ENCODE results near the gene RERE.

RERE gene

DNA sequence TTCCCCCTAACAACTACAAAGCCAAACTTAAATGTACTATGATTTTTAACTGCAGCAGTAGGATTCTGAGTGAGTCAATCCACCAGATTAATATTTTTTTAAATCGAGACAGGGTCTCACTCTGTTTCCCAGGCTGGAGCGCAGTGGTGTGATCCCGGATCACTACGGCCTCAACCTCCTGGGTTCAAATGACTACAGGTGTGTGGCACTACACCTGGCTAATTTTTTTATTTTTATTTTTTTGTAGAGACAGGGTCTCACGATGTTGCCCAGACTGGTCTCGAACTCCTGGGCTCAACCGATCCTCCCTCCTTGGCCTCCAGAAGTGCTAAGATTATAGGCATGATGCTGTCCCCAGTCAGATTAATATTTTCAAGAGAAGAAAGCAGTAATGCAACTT is 411.4 kb downstream of the RERE start:
- TF ChIP-seq CTCF (conservative IDR thresholded peaks at IDR 0.05; ENCODE audit: control insufficient read depth, insufficient read depth, low read depth, low read length): no peak

DNA sequence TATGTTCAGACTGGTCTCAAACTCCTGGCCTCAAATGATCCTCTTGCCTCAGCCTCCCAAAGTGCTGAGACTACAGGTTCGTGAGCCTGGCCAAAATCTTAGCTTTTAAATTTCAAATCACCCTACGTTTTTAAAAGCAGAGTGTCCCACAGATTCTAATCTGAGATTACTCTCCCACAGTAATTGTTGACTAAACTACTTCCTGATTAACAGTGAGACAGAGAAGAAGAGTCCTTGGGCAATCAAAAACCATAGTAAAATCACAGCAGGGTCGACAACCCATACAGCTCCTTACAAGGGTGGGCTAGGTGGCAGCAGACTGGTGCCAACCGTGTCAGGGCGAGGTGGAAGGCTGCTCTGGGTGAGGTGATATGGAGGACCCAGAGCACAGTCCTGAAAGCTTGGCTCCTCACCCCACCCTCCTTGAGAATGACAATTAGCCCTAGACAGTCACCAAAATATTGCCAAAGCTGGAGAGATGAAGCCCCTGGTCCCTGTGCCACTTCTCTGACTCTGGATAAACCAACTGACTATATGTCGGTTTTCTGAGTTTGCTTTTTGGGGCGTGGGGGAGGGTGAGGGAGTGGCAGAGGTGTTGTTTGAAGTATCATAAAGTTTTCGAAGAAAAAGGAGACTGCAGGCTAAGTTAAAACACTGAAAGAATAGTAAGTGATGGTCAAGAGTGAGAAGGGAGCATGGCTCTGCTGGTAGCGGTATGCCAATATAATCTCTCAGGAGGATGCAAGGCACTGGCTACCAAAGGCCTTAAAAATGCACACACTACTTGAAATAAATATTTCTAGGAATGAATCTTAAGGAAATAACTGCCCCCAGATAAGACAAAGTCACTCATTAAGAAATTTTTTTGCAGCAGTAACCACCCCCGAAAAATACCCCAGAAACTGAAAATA is 412.7 kb downstream of the RERE start:
- H3K4me3 ChIP-seq (ENCODE audit: control insufficient read depth, low read depth, low read length): no peak overlapping the region
- TF ChIP-seq CTCF (conservative IDR thresholded peaks at IDR 0.05; ENCODE audit: control insufficient read depth, insufficient read depth, low read depth, low read length): no peak
- DNase-seq (ENCODE audit: low read depth): no peak

More for the DNA sequence above, 411.4 kb downstream of the RERE start:
- no peak for DNase-seq (ENCODE audit: low read depth)
- H3K4me3 ChIP-seq (ENCODE audit: control insufficient read depth, low read depth, low read length): no peak overlapping the region

- H3K4me3 ChIP-seq (ENCODE audit: control insufficient read depth, low read depth, low read length): no peak overlapping the region
- no peak for TF ChIP-seq CTCF (conservative IDR thresholded peaks at IDR 0.05; ENCODE audit: control insufficient read depth, insufficient read depth, low read depth, low read length)
- DNase-seq (ENCODE audit: low read depth): no peak
These were observed 415.2 kb downstream of the RERE start for GRCh38 chr1:8402109-8402710.

- no peak for DNase-seq (ENCODE audit: low read depth)
- no peak overlapping the region for H3K4me3 ChIP-seq (ENCODE audit: control insufficient read depth, low read depth, low read length)
- peak; percentile 17 for TF ChIP-seq CTCF (conservative IDR thresholded peaks at IDR 0.05; ENCODE audit: control insufficient read depth, insufficient read depth, low read depth, low read length)
These were observed 418.8 kb downstream of the RERE start for GRCh38 chr1:8398677-8399076.

DNA sequence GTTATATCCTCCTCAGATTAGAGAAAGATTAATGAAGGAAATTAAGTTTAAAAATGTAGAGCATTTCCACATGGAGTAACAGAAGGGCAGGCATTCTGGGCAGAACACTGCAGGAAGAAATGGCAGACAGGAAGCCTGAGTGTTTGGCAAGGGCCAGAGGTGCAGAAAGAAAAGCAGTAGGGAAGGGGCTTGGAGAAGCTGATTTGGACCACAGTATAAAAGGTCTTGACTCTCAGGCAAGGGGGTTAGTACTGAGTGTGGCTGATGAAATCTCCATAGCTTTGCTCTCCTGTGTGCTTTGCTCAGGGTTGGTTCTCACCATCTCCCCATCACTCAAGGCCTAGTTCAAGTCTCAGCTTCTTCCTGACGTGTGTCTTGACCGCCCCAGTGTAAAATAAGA is 419.4 kb downstream of the RERE start:
- TF ChIP-seq CTCF (conservative IDR thresholded peaks at IDR 0.05; ENCODE audit: control insufficient read depth, insufficient read depth, low read depth, low read length): no peak
- DNase-seq (ENCODE audit: low read depth): no peak
- H3K4me3 ChIP-seq (ENCODE audit: control insufficient read depth, low read depth, low read length): no peak overlapping the region

DNA sequence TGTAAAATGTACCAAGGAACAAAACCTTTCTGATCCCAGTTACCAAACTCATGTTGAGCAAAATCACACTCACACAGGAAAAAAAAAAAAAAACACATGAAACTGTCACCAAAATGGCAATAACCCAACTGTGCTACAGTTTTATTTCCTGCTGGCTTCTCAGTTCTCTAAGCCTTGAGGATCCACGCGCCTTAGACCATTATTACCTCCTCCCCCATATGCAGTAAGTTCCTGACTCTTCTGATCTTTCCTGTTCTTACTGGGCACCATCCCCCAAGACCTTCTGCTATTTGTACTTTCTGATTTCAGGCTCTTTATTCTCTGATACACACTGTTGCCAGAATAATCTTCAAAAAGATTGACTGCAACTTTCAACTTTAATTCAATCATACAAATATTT is 419.9 kb downstream of the RERE start:
- peak; percentile 85 for DNase-seq (ENCODE audit: low read depth)
- no peak overlapping the region for H3K4me3 ChIP-seq (ENCODE audit: control insufficient read depth, low read depth, low read length)
- TF ChIP-seq CTCF (conservative IDR thresholded peaks at IDR 0.05; ENCODE audit: control insufficient read depth, insufficient read depth, low read depth, low read length): no peak
